CD1c-positive myeloid dendritic cell (primary cell): Measurements from ENCODE around the gene LRRC4B.

Experiments
- DNase-seq: peaks from one replicate; pipeline ENCODE4 v3.0.0-alpha.2; 2016; ENCODE audit errors: extremely low spot score

LRRC4B gene

DNA sequence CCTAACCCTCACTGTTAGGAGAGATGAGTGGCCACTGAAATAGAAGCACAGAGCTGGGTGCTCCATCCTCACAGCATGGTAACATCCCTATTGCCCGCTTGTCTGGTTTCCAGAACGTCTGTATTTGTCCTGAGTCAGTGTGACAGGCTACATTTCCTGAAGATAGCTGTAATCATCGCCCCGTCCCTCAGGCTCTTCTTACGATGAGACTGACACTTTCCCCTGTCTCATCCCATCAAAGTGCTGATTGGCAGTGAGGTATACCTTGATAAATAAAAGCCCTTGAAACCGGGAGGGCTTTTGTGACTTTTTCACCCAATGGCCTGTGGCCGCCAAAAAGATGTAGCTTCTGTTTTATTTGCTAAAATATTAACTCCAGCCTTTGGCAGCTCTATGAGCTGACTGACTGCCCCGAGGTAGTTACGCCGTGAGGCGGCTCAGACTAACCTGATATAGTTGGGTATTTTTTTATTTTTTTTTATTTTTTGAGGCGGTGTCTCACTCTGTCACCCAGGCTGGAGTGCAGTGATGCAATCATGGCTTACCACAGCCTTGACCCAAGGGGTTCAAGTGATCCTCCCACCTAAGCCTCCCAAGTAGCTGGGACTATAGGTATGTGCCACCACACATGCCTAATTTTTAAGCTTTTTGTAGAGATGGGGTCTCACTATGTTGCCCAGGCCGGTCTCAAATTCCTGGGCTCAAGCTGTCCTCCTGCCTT is 5.7 kb upstream of the LRRC4B start:
- DNase-seq, result no peak

GRCh38 chr19:50570997-50571396 is 2.8 kb upstream of the LRRC4B start:
- DNase-seq, result no peak

GRCh38 chr19:50569938-50570540 is 1.8 kb upstream of the LRRC4B start:
- no peak for DNase-seq

DNA sequence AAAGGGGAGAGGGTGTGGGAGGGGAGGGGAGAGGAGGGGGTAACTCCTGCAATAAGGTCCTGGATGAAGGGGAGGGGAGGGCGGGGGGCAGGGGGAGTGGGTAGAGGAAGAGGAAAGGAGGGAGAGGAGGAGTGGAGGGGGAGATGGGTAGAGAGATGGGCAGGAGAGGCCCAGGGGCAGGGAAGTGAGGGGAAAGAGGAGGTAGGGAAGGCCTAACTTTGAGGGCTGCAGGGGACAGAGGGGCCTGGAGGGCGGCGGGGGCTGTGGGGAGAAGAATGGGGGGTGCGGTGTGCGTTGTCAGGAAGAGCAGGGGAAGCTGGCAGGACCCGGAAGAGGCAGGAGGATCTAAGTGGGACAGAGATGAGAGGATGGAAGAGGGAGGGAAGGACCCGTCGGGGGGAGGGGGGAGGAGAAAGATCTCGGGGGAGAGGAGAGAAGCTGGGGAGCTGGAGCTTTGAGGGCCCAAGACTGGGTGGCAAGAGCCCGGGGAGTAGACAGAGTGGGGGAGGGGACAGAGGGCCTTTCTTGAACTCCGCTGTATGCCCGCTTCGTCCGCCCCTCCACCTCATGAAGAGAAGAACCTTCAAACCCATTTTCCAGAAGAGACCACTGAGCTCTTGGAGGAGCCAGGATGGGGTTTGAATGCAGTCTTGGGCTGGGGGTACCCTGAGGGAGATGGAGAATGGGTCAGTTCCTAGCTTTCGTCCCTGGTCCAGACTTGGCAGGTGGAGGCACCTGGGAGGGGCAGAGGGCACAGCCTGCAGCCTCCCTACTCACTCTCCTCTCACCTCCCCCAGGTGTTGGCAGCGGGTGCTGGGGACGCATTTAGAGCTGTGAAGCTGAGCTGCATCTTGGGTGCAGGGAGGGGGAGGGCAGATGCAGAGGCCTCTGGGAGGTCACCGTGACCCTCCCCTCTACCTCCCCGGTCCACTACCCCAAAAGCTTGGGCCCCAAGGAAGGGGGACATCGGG is 778 bp upstream of the LRRC4B start:
- no peak for DNase-seq

- DNase-seq, result no peak
Observed at GRCh38 chr19:50567052-50567841, 988 bp downstream of the LRRC4B start.

DNA sequence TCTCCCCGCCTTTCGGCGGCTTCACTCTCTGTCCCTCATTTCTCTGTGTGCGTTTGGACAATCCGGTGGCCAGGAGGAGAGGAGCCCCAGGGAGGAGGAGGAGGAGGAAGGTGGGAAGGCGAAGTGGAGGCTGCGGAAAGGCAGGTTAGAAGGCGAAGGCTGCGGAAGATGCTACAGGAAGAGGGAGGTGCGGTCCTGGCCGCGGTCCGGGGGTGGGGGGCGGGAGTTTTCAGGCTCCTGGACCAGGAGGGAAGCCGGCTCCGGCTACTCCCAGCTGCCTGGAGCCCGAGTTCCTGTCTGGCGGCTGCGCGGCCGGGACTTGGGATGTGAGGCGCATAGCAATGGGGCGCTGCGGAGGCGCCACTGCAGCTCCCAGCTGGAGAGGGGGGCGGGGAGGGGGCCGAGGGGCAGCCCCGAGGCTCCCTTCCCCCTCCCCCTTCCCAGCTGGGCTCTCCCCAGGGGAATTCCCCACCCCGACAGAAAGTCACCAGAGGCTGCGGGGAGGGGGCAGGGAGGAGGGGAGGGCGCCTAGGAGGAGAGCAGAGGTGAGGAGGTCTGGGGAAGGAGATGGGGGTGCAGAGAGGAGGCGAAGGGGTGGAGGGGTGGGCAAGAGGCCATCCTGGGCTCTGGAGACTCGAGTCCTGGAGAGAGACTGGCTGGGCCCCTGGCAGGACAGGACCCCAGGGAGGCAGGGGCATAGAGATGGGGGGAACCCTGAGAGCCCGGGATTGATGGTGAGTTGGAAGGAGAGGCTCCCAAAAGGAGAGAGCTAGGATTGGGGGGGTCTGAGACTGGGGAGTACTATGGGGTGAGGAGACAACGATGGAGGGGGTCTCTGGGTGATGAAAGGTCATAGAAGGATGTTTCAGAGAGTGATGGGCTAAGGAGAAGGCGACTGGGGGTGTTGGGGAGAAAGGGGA is 2.0 kb downstream of the LRRC4B start:
- no peak for DNase-seq

GRCh38 chr19:50564229-50565105 is 3.8 kb downstream of the LRRC4B start:
- DNase-seq, result no peak

DNA sequence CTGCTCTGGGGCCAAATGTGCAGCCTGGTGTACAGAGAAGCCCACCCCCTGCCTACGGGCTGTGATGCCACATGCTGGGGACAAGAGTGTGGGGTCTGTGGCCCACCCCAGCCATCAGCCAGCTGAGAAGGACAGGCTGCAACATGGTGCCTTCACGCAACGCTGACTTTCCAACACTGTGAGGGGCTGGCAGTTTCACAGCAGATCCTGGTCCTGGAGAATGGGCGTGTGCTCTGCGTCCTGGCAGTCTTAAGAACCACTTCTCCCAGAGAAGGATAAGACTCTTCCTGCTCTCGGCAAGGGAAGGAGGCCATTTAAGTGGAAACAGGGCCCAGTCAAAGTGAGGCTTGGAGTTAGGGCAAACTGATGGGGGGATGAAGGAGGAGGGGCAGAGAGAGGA is 4.6 kb downstream of the LRRC4B start:
- no peak for DNase-seq

GRCh38 chr19:50562996-50563395 is 5.2 kb downstream of the LRRC4B start:
- DNase-seq, result no peak

DNA sequence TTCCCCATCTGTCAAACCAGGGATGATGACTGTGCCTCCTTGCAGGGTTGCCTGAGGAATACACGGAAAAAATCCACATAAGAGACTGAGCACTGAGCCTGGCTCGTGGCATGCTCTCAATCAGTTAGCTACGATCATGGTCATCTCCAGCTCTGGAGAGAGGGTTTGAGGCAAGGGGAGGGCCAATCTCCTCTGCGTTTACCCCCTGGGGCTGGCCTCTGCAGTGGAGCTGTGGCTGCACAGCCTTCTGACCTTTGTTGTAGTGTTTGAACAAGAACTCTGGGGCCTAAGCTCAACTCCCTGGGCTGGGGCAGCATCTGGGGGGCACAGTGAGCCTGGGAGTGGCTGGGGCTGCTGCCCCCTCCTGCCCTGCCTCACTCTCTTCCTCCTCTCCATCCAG is 5.9 kb downstream of the LRRC4B start:
- no peak for DNase-seq

GRCh38 chr19:50559636-50560035 is 8.6 kb downstream of the LRRC4B start:
- DNase-seq, result no peak

GRCh38 chr19:50558449-50558848 is 9.8 kb downstream of the LRRC4B start:
- DNase-seq, result no peak

DNA sequence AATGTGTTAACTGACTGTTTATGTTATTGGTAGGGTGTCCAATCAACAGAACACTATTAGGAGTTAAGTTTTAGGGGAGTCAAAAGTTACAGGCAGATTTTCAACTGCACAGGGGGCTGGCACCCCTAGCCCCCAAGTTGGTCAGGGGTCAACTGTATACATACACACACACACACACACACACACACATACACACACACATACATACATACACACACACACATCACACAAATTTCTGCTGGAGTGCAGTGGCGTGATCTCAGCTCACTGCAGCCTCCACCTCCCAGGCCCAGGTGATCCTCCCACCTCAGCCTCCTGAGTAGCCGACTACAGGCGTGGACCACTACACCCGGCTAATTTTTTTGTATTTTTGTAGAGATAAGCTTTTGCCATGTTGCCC is 10.2 kb downstream of the LRRC4B start:
- DNase-seq, result no peak

DNA sequence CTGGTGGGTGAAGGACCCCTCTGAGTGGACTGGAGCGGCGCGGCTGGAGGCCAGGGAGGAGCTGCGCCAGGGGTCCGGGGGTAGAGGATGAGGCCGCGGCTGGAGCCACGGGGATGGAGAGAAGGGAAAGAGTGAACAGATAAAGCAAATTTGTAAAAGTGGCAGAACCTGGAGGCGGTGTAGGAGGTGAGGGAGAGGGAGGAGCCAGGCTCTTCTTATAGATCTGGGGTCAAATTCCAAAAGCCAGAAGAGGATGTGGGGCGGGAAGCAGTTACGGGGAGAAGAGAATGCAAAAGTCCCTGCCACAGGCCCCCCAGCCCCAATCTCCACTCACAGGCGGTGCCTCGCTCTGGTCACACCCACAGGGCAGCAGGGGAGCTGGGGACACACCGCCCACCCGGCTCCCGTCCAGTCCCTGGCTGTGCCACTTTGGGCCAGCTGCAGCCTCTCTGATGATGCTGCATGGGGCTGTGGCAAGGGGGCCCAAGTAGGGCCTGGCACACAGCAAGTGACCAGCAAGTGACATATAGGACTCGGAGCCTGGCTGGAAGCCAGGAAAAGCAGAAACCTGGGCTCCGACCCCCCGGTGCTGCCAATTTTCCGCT is 11.1 kb downstream of the LRRC4B start:
- no peak for DNase-seq

GRCh38 chr19:50556282-50557008 is 11.8 kb downstream of the LRRC4B start:
- peak; percentile 72 for DNase-seq

DNA sequence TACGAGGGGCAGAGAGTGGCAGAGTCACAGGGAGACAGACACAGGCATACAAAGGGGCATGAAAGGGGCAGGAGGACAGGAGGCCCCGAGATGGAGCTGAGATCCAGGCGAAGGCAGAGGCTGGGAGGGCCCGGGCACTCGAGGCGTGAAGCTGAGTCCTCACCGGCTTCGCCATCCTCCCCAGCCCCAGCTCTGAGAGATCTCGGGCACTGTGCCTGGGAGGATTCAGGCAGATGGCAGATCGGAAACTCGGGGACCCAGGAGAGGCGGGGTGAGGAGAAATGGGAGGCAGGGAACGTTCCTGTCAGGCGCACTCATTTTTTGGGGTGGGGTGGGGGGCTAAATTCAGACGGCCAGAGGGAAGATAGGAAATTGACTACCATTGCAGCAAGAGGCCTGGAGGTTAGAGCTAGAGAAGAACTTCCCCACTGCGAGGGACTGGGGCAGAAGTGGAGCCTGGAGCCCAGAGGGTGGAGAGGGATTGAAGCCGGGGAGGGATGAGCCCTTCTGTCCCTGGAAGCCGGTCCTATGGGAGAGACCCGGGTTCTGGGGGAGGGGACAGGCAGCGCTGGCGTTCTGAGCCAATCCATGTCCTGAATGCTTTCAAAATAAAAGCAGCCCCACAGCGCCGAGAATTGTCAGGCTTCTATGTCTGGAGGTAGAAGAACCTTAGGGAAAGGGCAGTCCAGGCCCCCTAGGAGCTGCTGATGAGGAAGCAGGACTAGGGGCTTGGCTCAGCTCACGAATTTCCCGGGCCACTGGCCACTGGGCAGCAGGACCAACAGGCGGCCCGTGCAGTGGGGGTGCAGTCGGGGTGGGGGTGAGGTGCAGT is 12.6 kb downstream of the LRRC4B start:
- no peak for DNase-seq

DNA sequence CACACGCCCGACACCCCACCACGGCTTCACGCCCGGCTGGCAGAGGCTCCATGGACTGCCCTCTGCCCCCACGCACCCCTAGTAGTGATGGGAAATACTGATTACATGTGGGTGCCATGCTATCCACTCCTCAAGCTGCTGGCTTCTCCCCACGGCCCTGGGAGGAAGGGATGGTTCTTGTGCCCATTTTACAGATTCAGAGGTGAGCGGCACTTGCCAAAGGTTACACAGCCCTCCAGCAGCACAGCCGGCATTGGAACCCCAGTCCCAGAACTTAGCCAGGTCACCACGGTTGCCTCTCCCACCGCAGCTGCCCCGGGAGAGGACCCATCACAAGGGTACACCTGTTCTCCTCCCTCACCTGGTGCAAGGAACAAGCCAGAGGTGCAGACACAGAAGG is 13.2 kb downstream of the LRRC4B start:
- DNase-seq, result no peak

- no peak for DNase-seq
Observed at GRCh38 chr19:50554212-50554611, 14.0 kb downstream of the LRRC4B start.
